ENCODE measurements around the gene PNMA8C.
"Not testable (repeated sequence)": the region's sequence is repeated elsewhere in the genome, so short reads cannot be mapped to it uniquely, and the experiment has no call there.

PNMA8C gene

DNA sequence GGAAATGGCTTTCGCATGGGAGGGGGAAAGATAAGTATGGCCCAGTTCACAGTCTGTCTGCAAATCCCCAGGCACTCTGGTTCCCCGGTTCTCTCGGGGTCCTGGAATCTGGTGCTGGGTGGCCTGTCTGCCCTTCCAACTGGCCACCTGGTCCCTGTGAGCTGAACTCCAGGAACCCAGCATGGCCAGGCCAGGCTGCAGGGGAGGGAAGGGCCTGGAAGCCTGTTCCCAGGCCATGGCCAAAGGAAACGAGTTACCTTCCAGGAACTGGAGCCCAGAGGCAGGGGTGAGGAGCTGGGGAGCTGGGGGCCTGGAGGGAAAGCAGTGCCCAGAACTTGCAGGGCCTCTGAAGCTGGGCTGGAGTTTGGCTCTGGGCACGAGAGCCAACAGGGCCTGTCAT lies 19.1 kb upstream of the PNMA8C start:
- no peak for DNase-seq (ENCODE audit: low read depth, low spot score)

- DNase-seq (ENCODE audit: low read depth, low spot score) = no peak
These were observed 18.3 kb upstream of the PNMA8C start for GRCh38 chr19:46447006-46447405.

GRCh38 chr19:46446021-46446420 lies 17.3 kb upstream of the PNMA8C start:
- DNase-seq (ENCODE audit: low read depth, low spot score) = no peak

DNA sequence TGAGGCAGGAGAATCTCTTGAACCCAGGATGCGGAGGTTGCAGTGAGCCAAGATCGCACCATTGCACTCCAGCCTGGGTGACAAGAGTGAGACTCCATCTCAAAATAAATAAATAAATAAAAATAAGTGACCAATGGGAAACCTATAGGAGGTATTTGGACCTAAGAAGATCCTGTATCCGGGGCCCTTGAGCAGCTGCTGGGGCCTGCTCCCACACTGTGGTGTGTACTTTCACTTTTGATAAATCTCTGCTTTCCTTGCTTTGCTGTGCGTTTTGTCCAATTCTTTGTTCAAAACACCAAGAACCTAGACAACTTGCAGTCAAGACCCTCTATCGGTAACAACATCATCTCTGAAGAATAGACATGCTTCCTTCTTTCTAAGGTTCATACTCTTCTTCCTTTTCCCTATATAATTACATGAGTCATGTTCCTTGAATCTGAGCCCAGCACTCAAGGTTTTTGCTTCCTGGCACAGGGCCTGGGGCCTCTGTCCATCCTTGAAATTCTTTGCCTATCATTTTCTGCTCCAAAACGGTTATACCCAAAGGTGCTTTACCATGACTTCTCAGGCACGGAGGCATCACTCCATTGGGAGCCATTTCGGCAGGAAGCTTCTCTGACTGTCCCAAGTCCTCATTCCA lies 14.2 kb upstream of the PNMA8C start:
- DNase-seq (ENCODE audit: low read depth, low spot score) = no peak

DNA sequence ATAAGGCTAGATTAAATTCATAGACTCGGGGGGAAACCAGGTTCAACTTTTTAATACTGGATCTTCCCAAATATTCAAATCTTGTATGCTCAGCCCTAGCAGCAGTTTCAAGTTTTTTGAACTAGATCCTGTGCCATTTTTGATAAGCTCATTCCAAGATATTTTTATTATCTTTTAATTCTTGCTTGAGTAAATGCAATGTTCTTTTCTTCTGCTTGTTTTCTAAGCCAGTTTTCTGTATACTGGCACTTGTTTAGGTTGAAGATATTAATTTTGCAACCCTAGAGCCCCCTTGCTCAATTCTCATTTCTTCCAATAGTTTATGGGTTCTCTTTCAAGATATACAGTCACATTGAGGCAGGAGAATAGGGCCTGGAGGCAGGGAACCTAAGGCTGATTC lies 13.1 kb upstream of the PNMA8C start:
- DNase-seq (ENCODE audit: low read depth, low spot score) = no peak

- not testable (repeated sequence) for DNase-seq (ENCODE audit: low read depth, low spot score)
These were observed 7.0 kb upstream of the PNMA8C start for GRCh38 chr19:46435689-46436088.

- no peak for DNase-seq (ENCODE audit: low read depth, low spot score)
These were observed 6.3 kb upstream of the PNMA8C start for GRCh38 chr19:46435009-46435408.

DNA sequence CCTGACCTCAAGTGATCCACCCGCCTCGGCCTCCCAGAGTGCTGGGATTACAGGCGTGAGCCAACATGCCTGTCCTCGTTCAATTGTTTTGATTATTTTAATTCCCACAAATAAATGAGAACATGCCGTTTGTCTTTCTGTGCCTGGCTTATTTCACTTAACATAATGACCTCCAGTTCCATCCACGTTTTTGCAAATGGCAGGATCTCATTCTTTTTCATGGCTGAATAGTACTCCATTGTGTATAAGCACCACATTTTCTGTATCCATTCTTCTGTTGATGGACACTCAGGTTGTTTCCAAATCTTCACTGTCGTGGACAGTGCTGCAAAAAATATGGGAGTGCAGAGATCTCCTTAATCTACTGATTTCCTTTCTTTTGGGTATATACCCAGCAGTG lies 4.7 kb upstream of the PNMA8C start:
- DNase-seq (ENCODE audit: low read depth, low spot score) = not testable (repeated sequence)

DNA sequence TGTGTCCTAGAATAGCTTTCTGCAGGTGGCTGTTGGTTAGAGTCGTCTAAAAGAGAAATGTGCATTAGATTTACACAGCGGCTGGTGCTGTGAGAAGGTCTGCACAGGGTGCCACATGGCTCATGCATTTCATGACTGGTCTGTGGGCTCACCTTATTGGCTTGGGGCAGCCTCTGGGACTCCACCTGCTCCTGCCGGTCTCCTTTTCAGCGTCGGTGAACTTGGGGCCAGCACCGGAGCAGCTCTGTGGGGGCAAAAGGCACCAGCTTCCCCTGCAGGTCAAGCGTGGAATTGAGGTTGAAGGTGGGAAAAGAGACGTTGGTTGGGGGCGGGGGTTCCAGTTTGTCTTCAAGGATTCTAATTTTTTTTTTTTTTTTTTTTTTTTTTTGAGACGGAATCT lies 3.1 kb upstream of the PNMA8C start:
- peak; percentile 56 for DNase-seq (ENCODE audit: low read depth, low spot score)

- no peak for DNase-seq (ENCODE audit: low read depth, low spot score)
These were observed 1.3 kb upstream of the PNMA8C start for GRCh38 chr19:46429999-46430398.

- DNase-seq (ENCODE audit: low read depth, low spot score) = no peak
These were observed 1.2 kb downstream of the PNMA8C start for GRCh38 chr19:46427518-46428045.

DNA sequence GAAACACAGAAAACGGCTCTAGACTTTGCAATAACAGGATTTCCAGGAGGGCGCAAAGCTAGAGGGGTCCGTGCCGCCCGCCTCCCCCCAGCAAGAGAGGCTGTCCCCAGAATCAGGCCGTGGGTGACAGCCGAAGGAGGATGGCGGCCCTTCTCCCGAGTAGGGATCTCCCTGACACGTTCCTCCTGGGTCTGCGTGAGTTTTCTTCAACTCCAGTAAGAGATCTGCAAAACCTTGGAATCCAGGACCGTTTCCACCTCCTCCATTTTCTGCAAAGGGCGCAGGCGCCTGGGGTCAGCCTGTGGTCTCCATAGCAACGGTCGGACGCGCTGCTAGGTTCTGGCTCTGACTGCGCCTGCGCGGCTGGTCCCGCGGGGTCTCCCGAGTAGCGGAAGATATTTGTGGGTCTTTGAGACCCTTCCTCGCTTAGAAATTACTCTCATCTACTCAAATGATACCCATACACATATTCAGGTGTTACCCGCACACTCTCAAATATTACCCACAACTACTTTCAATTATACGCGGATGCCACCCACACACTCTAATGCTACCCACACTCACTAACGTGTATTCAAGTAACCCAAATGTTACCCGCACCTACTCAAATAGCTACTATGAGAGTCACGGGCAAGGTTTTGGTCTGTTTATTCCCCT lies 2.1 kb downstream of the PNMA8C start:
- DNase-seq (ENCODE audit: low read depth, low spot score) = peak; percentile 86

DNA sequence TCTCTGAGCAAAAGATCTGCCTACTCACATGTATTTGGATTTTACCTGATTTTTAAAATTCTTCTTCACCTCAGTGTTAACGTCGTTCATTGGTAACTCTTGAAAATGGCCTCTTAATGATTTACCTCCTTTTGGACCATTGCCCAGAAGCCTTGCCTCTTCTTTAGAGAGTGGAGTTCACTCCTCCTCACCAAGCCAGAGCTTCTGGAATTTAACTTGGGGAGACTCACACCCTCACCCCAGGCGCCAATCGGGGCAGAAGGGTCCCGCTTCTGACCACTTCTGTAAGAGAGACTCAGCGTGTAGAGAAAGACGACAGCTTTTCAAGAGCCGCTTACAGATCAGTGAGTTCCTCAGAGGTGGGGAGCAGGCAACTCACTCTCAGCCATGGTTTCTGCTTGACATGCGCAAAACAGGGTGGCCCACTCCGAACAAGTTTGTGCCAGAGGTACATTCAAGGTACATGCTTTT lies 2.7 kb downstream of the PNMA8C start:
- DNase-seq (ENCODE audit: low read depth, low spot score) = no peak

DNA sequence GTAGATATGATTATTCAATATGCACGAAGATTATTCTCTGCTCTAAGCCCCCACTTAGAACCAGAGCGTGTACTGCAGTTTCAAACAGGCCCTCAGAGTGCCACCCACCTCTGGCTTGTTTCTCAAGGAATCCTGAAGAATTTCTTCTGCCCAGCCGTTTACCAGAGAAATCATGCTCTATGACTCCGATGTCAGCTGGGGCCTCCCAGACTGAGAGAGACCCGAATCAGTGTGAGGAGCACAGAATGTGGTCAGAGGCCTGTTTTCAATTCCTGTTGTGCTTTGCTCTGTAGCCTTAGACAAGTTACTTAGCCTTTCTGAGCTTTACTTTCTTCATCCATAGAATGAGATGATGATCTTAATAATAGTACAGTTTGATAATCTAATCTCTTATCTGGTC lies 5.5 kb downstream of the PNMA8C start:
- no peak for DNase-seq (ENCODE audit: low read depth, low spot score)

- DNase-seq (ENCODE audit: low read depth, low spot score) = no peak
These were observed 6.4 kb downstream of the PNMA8C start for GRCh38 chr19:46422344-46422743.

DNA sequence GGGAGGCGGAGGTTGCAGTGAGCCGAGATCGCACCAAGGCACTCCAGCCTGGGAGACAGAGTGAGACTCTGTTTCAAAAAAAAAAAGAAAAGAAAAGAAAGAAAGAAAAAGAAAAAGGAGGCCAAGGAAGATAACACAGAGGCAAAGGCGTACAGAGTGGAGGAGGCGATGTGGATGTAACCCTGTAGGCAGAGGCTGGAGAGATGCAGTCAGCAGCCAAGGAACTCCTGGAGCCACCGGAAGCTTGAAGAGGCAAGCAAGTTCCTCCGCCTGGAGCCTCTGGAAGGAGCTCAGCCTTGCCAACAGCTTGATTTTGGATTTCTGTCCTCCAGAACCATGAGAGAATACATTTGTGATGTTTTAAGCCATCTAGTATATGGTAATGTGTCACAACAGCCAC lies 8.7 kb downstream of the PNMA8C start:
- no peak for DNase-seq (ENCODE audit: low read depth, low spot score)

DNA sequence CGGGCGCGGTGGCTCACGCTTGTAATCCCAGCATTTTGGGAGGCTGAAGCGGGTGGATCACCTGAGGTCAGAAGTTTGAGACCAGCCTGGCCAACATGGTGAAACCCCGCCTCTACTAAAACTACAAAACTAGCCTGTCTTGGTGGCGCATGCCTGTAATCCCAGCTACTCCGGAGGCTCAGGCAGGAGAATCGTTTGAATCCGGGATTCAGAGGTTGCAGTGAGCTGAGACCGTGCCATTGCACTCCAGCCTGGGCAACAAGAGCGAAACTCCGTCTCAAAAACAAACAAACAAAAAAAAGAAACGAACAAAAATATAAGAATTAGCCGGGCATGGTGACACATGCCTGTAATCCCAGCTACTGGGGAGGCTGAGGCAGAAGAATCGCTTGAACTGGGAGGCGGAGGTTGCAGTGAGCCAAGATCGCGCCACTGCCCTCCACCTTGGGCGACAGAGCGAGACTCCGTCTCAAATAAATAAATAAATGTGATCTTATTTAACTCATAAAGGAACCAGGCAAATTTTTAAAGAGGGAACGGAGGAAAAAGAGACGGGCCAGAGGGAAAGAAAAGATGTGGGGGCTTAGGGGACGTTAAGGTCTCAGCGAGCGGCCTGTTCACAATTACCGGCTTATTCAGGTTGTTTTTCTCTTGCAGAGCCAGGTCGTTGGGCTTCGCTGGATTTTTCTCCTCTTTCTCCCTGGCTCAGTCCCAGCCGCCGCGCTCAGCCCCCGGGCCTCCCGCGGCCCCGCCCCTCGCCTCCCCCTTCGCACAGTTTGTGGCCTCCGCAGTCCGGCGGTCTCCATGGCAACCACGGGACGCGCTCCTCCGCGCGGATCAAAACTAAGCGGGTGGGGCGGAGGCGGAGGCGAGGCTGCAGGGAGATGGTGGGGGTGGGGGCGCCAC lies 12.7 kb downstream of the PNMA8C start:
- peak; percentile 95 for DNase-seq (ENCODE audit: low read depth, low spot score)

DNA sequence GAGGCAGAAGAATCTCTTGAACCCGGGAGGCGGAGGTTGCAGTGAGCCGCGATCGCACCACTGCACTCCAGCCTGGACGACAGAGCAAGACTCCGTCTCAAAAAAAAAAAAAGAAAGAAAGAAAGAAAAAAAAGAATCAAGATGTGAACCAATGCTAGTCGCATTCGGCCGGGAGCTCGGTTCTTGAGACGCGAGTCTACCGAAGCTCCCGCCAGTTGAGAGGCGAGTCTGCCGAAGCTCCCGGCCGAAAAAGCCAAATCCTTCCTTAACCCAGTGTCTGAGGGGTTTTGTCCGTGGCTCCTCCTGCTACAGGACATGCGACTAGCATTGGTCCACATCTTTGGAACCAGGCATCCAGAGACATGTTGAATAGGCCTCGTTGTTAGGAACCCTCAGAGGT lies 13.8 kb downstream of the PNMA8C start:
- not testable (repeated sequence) for DNase-seq (ENCODE audit: low read depth, low spot score)

GRCh38 chr19:46413262-46414031 lies 15.3 kb downstream of the PNMA8C start, which contains the start of gene CCDC8:
TSS of gene CCDC8 (minus strand) at chr19:46413564. CDS start at chr19:46412810, 754 bp downstream.
- DNase-seq (ENCODE audit: low read depth, low spot score) = peak; percentile 98

GRCh38 chr19:46412650-46413261 lies 16.0 kb downstream of the PNMA8C start:
- DNase-seq (ENCODE audit: low read depth, low spot score) = no peak
